HUES64 (cell line): ENCODE measurements around the gene EIF3B.

Experiments
- H3K27ac ChIP-seq: 2 replicates; pipeline ENCODE4 v1.7.0; 2013; ENCODE audit warnings: low read depth, low read length, inconsistent platforms
- H3K27me3 ChIP-seq: 2 replicates; pipeline ENCODE4 v1.6.1; 2013; ENCODE audit warnings: mild to moderate bottlenecking, low read length; ENCODE audit not compliant: insufficient read depth
- H3K36me3 ChIP-seq: 2 replicates; pipeline ENCODE4 v1.6.1; 2013; ENCODE audit warnings: mild to moderate bottlenecking, low read length; ENCODE audit not compliant: insufficient read depth
- H3K4me1 ChIP-seq: 2 replicates; pipeline ENCODE4 v1.6.1; 2013; ENCODE audit warnings: mild to moderate bottlenecking, low read length, moderate library complexity; ENCODE audit not compliant: insufficient read depth
- H3K4me3 ChIP-seq: 2 replicates; pipeline ENCODE4 v1.5.1; 2013; ENCODE audit warnings: mild to moderate bottlenecking, low read length, moderate library complexity
- H3K9ac ChIP-seq: 2 replicates; pipeline ENCODE4 v1.6.1; 2013; ENCODE audit warnings: mild to moderate bottlenecking, low read depth, low read length
- H3K9me3 ChIP-seq: 2 replicates; pipeline ENCODE4 v1.6.1; 2013; ENCODE audit warnings: low read depth, low read length; ENCODE audit not compliant: insufficient read depth
- WGBS: fragments of 150-250, 120-280 bp; methylation state at CpG from one replicate; pipeline ENCODE4 v1.1.7; 2013; ENCODE audit warnings: missing lambda C conversion rate; 5-methylcytosine and 5-hydroxymethylcytosine counted together

The EIF3B gene

DNA sequence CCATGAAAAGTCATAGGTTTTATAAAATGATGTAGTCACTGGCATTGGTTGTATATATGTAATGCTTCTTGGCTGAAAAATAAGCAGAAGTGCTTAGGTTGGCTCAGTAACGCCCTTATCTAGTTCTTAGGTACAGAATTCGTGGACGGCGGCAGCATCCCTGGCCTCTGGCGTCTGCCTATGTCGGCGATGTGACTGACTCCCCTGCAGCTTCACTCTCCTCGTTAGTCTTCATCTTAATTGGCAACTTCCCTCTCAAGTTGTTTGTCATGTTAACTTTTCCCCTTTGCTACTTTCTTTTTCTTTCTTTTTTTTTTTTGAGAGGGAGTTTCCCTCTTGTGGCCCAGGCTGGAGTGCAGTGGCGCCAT, 67.3 kb downstream of the EIF3B start:
- Histone ChIP-seq H3K4me1 (peaks cover 8% of the 10 kb centered on the region; the same call in 1 of the 2 replicates), H3K9ac (no peak overlapping the region), H3K36me3 (no peaks in the 10 kb centered on the region)

DNA sequence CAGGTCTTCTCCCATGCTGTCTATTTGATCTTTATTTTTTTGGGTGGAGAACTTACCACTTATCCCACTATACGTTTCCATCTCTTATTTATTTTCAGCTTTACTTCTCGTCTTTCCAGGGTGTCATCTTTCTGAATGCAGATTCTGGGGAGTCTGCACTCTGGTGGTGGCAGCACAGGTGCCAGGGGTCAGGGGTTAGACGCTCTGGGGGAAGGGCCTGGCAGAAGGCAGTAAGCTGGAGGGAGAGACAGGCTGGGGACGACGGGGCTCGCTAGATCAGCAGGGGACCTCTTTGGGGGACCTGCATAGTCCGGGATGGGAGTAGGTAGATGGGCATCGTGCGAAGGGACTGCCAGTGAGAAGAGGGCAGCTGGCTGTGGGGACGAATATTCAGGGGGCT, 71.1 kb downstream of the EIF3B start:
- no peak overlapping the region for H3K4me3 ChIP-seq
- 85% methylated on average over 9 of the region's 10 CpGs for WGBS
- peaks cover 8% of the 10 kb centered on the region; the same call in 1 of the 2 replicates for H3K4me1 ChIP-seq
- no peaks in the 10 kb centered on the region for H3K27me3 ChIP-seq
- no peaks in the 10 kb centered on the region for H3K9me3 ChIP-seq
- H3K36me3 ChIP-seq, result no peaks in the 10 kb centered on the region
- no peak overlapping the region for H3K9ac ChIP-seq
- no peak overlapping the region for H3K27ac ChIP-seq

More for the DNA sequence above, 67.3 kb downstream of the EIF3B start:
- 85% methylated on average over 9 of the region's 9 CpGs for WGBS
- Histone ChIP-seq H3K27ac (no peak overlapping the region), H3K9me3 (no peaks in the 10 kb centered on the region), H3K4me3 (no peak overlapping the region), H3K27me3 (no peaks in the 10 kb centered on the region)
